SKM-1 treated with dmso at 0.1 percent for 144 hours (cell line): ENCODE measurements around the gene RERE.
"Not testable (repeated sequence)": the region's sequence is repeated elsewhere in the genome, so short reads cannot be mapped to it uniquely, and the experiment has no call there.

Experiments
- DNase-seq: peaks from one replicate; lab custom pipeline; 2025; ENCODE audit not compliant: unreplicated experiment; lab: John Stamatoyannopoulos, UW

Gene RERE

DNA sequence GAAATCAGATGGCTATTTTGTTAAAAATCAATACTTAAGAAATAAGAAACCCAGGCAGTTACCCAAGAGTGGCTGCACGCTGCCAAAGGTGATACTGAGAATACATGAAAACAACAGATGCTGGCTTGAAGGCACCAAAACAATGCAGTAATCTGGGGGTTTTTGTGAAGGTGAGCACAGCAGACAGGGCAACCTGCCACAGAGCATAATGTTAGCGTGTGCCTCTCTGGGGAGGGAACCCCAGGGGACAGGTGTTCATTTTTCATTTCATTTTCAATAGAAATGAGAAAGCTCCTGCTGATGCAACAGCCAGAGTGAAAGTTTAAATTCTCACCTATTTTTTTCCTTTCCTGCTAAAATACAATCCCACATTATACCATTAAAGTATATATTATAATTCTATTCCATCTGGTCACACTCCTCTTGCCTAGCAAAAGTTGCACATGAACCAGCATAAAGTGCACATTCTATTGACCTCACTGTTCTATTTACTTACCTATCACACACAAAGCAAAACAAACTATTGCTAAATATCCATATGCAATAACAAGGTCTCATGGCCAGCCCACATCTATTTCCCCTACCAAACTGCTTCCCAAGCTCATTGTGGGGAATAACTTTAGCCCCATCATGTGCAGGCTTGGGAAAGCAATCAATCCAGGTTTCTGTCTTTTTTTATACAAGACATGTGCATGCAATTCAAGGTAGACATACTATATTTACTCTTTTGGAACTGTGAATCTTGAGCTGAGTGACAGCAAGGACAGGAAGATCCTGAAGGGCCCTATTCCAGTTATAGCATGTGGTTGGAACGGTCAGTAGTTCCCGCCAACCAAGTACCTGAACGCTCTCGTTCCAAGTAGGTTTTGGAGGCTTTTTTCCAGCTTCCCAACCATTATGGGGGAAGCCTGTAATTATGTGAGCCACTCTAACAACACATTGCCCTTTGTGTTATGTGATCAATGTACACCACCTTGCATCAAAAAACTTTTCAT is 173.6 kb downstream of the RERE start:
- DNase-seq = no peak

DNA sequence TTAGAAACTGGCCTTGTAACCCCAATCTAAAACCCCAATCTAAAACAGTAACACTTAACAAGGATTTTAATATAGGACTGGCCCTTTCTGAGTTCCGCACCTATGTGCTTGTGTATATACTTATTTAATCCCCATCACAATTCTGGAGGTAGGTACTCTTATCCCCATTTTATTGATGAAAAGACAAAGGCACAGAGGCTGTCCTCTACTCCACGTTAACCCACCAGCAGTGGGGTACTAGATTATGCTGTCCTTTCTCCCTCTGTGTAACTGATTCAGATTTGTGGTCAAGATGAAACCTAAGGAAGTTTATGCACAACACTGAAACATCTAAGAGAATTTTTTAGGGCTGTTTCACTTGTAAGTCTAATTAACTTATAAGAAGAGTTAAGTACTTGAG is 175.3 kb downstream of the RERE start:
- DNase-seq = no peak

DNA sequence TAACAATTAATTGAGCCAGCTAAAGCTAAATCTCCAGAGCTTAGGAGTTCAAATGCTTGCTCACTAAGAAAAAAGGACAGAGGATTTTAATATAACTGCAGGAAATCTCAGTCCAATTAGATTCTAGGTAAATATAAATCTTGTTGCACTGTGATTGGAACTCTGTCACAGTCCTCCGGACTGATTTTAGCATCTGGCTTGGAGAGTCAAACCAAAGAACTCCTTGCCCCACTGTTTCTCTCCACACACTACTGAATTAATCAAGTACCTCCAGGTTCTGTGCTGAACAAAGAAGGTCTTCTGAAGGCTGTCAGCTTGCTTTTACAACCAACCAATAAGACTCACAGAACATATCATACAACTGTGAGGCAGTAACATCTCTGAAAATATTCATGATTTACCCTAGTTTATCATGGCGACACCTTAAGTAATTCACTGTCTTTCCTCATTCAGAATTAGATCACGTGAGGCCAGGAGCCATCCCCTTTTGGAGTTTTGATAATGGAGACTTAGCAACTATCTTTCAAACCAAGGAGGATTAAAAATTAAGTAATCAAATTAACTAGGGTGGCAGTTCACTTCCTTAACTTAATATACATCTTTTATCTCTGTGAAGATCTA is 176.0 kb downstream of the RERE start:
- no peak for DNase-seq

GRCh38 chr1:8640950-8641349 is 176.5 kb downstream of the RERE start:
- DNase-seq = no peak

GRCh38 chr1:8639148-8639547 is 178.3 kb downstream of the RERE start:
- DNase-seq = no peak

- DNase-seq = no peak
Observed at GRCh38 chr1:8633741-8634501, 183.5 kb downstream of the RERE start.

DNA sequence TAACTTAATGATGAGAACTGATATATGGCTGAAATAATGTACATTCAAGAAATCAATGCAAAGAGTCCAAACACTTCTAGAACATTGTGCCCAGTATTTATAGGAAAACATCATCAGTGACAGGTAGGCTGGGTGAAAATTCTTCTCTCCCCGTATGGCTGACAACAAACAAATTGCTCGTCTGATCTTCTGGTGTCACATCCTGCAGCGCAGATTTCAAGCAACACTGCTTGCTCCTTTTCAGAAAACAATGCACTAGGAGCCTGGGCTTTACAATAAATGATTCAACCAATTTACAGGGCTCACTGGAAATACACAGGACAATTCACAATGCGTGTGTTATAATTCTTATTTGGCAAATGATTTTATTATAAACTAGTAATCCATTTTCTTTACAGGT is 185.3 kb downstream of the RERE start:
- no peak for DNase-seq

GRCh38 chr1:8631163-8631562 is 186.3 kb downstream of the RERE start:
- no peak for DNase-seq

DNA sequence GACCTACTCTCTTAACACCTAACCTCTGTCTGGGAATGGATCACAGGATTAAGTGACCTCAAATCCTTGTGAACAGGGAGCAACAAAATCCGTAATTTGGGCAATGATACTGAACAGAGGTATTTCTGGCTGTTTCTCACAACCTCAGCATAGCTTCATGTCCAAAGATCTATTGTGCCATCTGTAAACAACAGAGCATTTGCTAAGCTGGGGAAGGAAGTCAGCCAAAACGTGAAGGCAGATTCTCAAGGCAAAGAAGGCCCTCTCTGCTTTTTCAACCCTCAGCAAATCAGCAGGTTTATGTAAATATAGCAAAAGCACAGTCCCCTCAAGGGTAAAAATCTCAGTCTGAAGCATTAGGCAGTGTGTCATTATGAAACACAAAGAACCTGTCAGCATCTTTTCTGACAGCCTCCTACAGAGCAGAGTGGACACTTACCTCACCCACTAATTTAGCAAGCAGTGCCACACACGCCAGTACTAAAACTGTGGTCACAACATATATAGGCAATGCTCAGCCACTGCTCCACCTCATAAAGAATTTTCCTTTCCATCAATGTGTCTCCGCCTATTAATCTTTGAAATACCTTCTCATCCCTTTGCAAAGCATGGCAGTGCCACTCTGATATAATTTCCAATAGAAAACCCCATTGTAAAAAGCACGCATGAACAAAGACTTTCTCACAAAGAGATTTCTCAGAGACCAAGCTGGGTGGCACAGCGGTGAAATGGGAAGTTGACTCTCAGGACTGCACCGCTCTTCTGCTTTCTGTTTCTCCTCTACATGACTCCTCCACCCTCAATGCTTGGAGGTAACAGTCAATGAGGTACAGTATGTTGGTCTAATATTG is 188.0 kb downstream of the RERE start:
- DNase-seq = peak; percentile 47

DNA sequence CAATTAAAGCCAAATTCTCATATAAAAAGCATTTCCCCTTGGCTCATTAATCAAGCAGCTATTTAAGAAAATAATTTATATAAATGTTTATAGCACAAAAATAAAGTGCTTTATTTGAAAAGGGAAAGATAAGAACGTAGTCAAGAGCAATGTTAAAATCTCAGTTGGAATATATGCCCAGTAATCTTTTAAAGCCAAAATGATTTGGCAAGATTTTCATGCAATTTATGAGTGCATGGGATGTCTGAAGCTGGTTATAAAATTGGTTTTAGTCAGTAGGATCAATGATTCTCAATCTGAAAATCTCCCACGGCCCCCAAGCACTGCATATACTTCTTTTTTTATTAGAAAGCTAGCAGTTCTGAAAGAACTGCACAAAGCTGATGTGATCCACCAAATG is 188.8 kb downstream of the RERE start:
- no peak for DNase-seq

GRCh38 chr1:8627728-8628127 is 189.7 kb downstream of the RERE start:
- DNase-seq = no peak

GRCh38 chr1:8625981-8626898 is 191.2 kb downstream of the RERE start:
- DNase-seq = no peak

- no peak for DNase-seq
Observed at GRCh38 chr1:8625491-8625890, 191.9 kb downstream of the RERE start.

GRCh38 chr1:8623651-8624192 is 193.7 kb downstream of the RERE start:
- DNase-seq = not testable (repeated sequence)

DNA sequence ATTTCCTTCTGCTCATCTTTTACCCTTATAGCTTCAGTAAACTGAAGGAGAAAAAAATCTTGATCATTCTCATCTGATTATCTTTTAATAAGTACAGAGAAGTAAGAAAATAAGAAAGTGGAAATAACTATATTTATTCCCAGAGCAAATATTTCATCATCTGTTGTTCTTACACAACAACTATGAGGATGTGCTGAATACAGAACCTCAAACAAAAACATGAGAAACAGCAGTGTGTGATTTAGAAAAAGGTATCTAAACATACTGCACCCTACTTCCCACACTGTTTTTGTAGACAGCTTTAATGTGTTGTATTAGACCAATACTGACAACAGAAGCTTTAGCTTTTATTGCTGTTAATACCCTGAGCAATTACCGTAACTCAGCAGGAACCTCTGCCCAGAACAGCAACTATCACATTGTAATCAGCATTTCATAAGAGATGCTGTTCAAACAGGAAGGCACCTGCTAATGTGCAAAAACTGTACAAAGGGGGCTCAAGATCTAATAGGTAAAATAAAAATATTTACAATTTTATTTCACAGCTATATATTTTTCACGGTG is 195.6 kb downstream of the RERE start:
- not testable (repeated sequence) for DNase-seq

DNA sequence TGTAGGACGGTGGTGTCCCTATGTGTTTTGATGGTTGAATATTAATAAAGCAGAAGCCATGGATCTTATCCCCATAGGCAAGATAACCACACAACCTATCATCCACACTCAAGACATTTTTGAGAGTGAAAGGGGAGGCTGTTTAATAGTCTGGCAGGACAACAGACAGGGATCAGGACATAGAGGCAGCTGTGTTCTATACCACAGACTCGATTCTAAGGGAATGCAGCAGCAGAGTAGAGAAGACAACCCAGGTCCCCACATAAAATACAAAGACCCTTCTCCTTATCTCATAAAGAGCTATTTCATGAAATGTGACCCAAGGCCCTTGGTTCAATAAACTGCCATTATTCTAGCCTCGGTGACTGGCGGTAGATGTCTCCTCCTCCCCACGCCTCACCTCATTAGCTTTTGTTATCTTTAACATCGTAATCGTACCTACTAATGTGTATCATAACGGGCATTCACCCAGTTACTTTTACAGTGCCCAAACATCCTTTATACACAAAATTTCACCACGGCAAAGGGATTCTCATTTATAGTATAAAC is 196.3 kb downstream of the RERE start:
- not testable (repeated sequence) for DNase-seq

- not testable (repeated sequence) for DNase-seq
Observed at GRCh38 chr1:8619917-8620502, 197.4 kb downstream of the RERE start.

- not testable (repeated sequence) for DNase-seq
Observed at GRCh38 chr1:8619419-8619818, 198.0 kb downstream of the RERE start.
